GM18511 (cell line): Measurements from ENCODE around the gene PTPDC1.
"Not testable (repeated sequence)": the region's sequence is repeated elsewhere in the genome, so short reads cannot be mapped to it uniquely, and the experiment has no call there.

ENCODE experiments used
- ATAC-seq: cut with Tn5 transposase; IDR thresholded peaks from one replicate; pipeline ENCODE4 v1.9.1; 2021; ENCODE audit warnings: mild to moderate bottlenecking, moderate library complexity; ENCODE audit not compliant: unreplicated experiment

Gene PTPDC1

DNA sequence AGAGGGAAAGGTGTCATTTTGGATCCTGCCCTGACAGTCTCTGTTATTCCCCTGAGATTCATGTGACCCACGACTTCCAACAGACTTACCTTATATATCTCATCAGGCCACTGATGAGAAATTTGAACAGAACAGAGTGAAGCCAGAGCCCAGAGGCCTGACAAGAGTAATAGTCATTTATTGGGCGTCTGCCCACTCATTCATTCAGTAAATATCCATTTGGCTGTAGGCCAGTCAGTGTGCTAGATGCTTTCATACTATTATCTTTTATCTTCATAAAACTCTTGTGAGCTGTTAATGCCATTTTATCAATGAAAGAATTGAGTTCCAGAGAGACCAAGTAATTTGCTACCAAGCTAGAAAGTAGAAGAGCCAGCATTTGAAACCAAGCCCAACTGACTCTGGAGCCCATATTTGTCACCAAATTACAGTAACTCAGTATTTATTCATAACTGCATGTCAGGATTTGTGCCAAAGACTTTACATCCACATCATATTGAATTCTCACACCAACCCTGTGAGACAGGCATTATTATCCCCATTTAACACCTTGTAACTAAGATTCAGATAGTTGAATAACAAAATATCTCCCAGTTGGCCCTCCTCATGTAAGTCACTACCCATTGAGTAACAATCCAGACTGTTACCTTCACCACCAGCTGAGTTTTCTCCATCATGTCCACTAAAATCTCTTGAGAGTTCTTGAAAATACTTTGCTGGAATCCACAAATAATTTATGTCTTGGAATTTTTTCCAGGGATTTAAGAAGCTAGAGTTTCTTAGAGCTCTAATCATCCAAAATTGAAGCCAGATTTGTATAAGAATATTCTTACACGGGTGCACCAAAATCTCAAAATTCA lies 2.5 kb downstream of the PTPDC1 start:
- no peak for ATAC-seq

DNA sequence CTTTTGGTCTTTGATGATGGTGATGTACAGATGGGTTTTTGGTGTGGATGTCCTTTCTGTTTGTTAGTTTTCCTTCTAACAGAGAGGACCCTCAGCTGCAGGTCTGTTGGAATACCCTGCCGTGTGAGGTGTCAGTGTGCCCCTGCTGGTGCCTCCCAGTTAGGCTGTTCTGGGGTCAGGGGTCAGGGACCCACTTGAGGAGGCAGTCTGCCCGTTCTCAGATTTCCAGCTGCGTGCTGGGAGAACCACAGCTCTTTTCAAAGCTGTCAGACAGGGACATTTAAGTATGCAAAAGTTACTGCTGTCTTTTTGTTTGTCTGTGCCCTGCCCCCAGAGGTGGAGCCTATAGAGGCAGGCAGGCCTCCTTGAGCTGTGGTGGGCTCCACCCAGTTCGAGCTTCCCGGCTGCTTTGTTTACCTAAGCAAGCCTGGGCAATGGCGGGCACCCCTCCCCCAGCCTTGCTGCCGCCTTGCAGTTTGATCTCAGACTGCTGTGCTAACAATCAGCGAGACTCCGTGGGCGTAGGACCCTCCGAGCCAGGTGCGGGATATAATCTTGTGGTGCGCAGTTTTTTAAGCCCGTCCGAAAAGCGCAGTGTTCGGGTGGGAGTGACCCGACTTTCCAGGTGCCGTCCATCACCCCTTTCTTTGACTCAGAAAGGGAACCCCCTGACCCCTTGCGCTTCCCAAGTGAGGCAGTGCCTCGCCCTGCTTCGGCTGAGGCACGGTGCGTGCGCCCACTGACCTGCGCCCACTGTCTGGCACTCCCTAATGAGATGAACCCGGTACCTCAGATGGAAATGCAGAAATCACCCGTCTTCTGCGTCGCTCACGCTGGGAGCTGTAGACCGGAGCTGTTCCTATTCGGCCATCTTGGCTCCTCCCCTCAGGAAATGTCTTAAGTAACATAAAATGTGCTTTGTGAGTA lies 10.2 kb downstream of the PTPDC1 start:
- ATAC-seq: not testable (repeated sequence)

DNA sequence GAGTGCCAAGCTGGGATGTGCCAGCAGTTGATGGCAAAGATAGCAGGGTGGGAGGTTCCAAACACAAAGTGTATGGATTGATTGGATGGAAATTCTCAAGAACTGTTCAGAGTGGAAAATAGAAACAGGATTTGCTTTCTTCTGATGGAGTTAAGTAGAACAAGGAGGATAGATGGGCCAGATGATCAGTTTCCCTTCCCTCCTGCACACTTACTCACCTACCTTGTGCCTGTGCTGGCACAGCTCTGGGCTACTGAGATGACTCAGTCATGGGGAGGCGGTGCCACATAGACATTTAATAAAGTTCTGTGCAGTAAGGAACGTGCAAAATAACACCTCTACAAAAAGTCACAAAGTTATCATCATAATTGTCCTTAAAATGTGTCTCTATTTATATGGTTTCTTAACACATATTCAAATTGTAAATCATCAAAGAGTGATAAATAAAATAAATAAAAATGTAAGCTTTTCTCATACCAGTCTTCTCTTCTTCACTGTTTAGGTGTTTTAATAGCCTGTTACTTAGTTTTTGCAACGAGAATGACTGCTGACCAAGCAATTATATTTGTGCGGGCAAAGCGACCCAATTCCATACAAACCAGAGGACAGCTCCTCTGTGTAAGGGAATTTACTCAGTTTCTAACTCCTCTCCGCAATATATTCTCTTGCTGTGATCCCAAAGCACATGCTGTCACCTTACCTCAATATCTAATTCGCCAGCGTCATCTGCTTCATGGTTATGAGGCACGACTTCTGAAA lies 12.7 kb downstream of the PTPDC1 start:
- no peak for ATAC-seq

DNA sequence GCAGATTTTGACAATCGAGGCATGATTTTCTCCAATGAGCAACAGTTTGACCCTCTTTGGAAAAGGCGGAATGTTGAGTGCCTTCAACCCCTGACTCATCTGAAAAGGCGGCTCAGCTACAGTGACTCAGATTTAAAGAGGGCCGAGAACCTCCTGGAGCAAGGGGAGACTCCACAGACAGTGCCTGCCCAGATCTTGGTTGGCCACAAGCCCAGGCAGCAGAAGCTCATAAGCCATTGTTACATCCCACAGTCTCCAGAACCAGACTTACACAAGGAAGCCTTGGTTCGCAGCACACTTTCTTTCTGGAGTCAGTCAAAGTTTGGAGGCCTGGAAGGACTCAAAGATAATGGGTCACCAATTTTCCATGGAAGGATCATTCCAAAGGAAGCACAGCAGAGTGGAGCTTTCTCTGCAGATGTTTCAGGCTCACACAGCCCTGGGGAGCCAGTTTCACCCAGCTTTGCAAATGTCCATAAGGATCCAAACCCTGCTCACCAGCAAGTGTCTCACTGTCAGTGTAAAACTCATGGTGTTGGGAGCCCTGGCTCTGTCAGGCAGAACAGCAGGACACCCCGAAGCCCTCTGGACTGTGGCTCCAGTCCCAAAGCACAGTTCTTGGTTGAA lies 13.6 kb downstream of the PTPDC1 start:
- no peak for ATAC-seq

DNA sequence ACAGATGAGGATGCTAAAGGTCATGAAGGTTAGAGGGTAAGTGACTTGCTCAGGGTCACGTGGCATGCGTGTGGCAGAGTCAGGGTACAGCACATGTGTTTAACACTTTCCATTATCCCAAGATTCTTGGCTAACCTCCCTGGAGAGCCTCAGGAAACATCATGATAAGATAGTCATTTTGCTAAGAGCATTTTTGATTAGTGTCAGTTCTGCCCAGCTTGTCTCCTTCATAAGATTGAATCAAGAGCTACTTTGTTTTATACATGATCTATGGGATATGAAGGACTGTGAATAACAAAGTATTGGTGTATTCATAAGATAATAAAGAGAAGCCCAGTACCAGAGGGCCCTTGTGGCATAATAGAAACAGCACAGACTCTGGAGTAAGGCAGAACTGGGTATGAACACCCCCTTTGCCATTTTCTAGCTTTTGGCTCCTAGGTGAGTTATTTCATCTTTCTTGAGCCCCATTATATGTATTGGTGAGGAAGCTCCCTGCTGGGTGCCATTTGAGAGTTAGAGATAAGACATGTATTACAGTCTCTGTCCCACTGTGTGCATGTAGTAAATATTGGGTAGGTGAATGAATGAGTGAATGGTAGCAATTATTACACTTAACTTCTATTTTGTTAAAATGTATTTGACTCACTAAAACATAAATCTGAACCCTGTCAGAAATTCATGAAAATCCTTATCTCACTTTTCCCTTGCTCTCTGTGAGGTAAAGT lies 16.1 kb downstream of the PTPDC1 start:
- no peak for ATAC-seq

DNA sequence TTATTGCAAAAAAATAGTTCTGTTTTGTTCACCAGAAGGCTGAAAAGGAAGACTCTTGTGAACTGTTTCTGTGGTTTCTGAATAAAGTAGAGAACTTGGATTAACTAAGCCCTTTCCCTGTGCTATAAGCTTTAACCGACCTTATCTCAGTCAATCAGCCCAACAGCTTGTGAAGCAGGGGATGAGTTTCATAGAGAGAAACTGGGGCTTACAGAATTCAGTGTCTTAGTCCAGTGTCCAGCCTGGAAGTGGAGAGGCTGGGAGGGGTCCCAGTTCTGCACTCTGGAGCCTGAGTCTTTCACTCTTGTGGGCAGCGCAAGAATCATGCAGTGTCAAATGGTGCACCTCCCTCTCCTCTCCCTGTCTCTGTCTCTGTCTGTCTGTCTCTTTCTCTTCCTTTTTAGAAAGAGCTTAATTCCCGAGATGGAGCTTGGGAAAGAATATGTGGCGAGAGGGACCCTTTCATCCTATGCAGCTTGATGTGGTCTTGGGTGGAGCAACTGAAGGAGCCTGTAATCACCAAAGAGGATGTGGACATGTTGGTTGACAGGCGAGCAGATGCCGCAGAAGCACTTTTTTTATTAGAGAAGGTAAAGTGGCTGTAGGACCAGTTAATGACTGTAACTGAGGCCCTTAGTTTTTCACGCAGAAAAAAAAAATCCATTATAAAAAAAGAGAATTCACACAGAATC lies 17.0 kb downstream of the PTPDC1 start:
- no peak for ATAC-seq

DNA sequence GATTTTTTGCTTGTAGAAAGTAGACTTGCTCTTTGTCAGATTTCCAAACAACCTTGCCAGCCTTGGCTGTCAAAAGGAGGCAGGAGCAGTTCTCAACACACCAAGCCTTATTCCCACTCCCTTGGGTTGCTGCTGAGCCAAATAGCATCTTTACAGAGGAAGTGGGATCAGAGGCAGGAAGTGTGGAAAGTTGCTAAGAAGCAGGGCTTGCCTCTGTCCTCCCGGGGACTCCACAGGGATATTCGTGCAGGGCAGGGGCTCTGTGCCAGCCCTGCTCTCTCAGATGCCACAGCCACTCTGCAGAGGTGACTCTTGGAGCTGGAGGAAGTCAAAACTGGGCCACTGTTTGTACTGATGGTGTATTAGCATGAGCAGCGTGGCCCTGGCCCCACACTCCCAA lies 24.3 kb downstream of the PTPDC1 start:
- ATAC-seq: no peak

DNA sequence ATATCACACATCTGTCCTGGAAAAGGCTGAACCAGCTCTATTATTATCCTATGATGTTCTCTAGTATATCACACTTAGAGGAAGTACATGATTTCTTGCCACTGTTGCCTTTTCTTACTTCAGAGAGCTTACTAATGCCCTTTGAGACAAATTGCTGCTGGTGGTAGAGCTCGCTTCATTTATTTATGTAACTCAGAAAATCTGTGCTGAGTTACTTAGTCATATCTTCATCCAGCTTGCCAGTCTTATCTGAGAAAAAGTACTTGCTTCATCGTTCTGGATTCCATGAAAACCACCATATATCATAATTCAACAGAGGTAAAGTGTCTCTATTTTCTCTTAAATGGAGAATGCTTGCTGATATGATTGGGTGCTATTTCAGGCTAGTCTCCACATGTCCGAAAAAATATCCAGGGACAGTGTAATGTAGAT lies 26.6 kb downstream of the PTPDC1 start:
- no peak for ATAC-seq

DNA sequence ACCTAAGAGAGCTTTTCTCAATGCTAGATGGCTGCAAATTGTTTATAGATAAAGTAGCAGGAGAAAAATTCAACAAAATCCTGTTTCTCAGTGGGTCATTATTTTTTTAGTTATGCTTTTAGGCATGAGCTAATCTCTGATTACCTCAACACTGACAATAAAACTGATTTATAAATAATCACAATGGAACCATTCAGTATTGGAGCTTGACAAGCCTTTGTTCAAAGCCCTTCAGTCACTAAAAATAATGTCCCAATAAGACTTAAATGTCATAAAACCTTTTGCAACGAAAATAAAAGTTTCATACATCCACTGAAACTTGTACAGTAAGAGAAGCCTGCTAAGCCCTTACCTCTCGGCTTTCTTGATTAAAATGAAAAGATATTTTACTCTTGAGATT lies 27.2 kb downstream of the PTPDC1 start:
- ATAC-seq: no peak

DNA sequence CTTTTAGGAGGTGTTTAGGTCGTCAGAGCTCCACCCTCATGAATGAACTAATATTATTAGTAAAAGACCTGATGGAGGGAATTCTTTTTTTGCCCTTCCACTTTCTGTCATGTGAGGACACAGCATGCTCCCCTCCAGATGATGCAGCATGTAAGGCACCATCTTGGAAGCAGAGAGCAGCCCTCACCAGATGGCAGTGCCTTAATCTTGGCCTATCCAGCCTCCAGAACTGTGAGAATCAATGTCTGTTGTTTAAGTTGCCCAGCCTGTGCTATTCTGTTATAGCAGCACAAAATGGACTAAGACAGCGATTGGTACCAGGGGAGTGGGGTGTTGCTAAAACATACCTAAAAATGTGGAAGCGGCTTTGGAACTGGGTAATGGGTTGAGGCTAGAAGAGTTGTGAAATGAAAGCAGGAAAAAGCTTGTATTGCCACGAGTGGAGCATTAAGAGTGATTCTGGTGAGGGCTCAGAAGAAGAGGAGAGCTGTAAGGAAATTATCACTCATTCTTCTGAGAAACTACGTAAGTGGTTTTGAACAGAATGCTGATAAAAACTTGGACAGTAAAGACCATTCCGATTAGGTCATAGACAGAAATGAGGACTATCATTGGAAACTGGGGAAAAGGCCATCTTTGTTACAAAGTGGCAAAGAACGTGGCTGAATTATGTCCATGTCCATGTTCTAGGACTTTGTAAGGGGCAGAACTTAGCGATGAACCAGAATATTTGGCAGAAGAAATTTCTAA lies 28.6 kb downstream of the PTPDC1 start:
- no peak for ATAC-seq

DNA sequence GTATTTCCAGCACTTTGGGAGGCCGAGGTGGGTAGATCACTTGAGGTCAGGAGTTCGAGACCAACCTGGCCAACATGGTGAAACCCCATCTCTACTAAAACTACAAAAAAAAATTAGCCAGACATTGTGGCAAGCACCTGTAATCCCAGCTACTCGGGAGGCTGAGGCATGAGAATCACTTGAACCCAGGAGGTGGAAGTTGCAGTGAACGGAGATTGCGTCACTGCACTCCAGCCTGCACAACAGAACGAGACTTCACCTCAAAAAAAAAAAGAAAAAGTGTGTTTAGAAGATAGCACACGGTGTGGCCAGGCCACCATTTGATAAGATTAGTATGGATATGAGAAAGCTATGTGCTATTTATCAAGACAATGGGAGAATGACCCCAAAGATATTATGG lies 35.8 kb downstream of the PTPDC1 start:
- not testable (repeated sequence) for ATAC-seq

DNA sequence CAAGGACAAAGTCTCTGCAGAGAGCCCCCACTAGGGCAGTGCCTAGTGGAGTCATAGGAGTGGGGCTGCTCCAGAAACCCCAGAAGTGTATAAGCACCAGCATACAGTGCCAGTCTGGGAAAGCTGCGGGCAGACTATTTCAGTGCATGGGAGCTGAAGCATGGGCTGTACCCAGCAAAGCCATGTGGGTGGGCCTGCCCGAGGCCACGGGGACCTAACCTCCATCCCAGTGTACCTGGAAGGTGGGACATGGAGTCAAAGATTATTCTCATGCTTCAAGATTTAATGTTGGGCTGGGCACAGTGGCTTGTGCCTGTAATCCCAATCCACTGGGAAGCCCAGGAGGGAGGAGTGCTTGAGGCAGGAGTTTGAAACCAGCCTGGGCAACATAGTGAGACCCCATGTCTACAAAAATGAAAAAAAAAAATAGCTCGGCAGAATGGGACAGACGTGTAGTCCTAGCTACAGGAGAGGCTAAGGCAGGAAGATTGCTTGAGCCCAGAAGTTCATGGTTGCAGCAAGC lies 36.7 kb downstream of the PTPDC1 start:
- ATAC-seq: no peak

DNA sequence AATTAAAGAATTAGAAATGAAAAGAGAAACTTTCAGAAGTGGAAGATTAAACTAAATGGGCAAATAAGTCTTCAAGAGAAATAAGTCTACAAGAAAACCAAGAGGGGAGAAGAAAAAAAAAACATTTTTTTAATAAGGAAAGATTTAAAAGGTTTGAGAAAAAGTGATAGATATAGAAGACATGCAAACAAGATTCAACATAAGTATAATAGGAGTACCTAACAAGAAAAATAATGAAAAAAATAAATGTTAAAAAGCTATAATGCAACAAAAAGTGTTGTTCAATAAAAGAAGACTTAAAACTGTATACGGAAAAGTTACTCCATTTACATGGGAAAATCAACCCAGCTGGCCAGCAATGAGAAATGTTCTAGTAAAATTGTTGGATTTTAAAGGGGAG lies 42.6 kb downstream of the PTPDC1 start:
- ATAC-seq: no peak

DNA sequence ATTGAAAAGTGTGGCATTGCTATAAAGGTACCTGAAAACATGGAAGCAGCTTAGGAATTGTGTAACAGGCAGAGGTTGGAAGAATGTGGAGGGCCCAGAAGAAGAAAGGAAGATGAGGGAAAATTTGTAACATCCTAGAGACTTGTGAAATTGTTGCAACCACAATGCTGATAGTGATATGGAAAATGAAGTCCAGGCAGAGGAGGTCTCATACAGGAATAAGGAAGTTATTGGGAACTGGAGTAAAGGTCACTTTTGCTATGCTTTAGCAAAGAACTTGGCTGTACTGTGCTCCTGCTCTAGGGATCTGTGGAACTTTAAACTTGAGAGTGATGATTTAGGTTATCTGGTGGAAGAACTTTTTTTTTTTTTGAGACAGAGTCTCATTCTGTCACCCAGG lies 43.5 kb downstream of the PTPDC1 start:
- no peak for ATAC-seq

DNA sequence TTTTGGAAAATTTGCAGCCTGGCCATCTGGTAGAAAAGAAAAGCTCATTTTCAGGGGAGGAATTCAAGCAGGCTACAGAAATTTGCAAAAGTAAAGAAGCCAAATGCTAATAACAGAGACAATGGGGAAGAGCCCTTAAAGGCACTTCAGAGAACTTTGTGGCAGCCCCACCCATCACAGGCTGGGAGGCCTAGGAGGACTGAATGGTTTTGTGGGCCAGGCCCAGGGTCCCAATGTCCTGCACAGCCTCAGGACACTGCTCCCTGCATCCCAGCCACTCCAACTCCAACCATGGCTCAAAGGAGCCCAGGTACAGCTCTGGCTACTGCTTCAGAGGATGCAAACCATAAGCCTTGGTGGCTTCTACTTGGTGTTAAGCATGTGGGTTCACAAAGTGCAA lies 44.3 kb downstream of the PTPDC1 start:
- ATAC-seq: no peak

DNA sequence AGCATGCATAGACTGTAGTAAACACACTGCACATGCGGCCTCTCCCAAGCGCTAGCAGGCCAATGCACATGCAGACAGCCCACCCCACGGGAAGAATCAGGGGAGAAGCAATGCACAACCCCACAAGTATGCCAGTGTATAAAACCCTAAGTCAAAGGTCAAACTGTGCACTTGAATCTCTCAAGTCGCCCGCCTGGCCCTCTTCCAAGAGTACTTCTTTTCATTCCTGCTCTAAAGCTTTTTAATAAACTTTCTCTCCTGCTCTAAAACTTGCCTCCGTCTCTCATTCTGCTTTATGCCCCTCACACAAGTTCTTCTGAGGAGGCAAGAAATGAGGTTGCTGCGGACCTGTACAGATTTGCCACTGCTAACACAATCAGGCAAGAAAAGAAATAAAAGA lies 50.4 kb downstream of the PTPDC1 start:
- ATAC-seq: no peak

DNA sequence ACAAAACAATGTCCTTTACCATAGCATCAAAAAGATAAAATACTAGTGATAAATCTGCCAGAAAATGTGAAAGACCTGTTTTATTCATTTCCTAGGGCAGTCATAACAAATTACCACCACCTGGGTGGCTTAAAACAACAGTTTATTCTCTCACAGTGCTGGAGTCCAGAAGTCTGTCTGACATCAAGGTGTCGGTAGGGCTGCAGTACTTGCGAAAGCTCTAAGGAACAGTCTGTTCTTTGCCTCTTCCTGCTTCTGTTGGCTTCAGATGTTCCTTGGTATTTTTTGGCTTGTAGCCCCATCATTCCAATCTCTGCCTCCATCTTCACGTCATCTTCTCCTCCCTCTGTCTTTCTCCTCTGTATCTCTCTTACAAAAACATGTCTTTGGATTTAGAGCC lies 51.0 kb downstream of the PTPDC1 start:
- no peak for ATAC-seq

DNA sequence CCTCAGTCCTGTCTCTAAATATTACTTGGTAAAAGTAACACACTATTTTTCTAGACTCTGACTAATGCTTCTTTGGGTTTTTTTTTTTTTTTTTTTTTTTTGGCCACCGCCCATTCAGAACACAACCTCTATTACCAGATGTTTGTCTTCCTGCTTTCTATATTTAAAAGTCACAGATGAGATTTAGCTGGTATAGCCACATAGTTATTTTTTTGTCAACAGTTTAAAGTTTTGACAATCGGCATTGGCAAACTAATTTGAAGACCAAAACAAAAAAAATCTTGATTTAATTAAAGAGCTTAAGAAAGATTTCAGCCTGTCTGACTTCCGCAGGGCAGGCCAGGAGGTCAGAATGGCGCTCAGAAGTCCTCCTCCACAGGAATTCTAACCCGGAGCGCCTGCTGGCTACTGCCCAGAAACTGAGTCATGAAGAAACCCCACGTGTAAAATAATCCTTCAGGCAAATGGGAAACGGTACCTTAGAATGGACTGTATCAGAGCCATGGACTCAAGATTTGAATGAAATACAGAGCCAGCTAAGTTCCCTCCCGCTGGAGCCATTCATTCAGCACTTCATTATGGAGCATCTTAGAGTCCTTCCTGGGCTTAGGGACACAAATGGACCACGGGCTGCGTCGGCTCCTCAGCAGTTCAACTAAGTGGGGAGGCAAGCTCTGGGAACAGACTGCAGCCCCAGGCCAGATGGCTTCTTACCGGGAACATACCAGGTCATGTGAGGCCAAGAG lies 55.6 kb downstream of the PTPDC1 start:
- no peak for ATAC-seq
